GM12872 (cell line): Measurements from ENCODE around the gene PLCB1.

Experiments used
- CTCF ChIP-seq: IDR thresholded peaks from 3 replicates; pipeline ENCODE4 v1.5.1; 2011; ENCODE audit warnings: low read depth, mild to moderate bottlenecking, low read length, moderate library complexity; ENCODE audit not compliant: insufficient read depth

PLCB1 gene

DNA sequence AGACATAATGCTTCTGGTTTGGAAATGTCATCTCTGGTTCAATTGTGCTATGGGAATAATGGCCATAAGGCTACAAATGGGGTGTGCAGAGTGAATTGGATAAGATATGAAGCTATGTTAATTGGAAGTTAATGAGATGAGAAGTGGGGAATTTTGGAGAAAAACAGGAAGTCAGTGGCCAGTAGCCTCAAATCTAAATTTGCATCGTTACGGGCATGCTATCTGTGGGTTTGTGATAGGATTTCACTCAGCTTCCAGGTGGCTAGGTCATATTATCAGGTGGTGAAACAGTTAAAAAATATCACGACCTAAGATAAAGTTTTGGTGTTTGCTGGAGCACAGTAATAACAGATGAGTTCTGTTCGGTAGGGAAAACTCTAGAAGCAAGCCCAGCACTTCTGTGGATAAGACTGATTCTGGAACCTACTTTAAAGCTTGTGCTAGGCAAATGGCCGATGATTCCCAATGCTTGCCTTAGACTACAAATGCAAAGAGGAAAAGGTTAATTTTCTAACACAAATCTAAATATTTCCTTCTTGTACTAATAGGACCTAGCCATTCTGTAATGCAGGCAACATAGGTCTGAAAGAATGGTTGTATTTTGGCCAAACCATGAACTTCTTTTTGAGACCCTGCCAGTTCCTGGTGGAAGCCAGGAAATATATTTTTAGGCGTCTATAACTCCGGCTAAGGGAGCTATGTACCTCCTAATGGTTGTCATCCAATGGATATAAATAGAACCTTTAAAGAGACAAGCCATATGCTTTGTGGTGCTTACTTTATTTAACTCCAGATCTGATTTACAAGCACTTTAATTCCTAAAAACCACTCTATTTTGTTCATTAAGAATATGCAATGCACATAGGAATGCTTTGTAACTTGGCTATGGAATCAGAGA, 111.0 kb downstream of the PLCB1 start:
- no peak for TF ChIP-seq CTCF

DNA sequence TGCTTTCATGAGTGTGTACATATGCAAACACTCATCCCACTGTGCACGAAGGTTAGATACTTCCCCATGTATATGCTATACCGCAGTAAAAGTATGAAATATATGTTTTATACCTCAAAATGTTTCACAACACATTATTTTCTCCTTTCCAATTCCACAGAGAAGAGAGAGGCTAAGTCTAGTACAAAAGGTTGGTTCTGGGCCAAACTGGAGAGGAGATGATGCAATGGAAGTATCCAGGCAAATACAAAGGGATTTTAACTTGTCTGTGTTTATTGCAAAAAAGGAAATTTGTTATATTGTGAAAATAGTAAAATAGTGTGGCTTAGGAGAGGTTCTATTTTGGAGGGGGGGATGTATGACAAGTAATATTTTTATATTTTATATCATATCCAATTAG, 112.6 kb downstream of the PLCB1 start:
- TF ChIP-seq CTCF, result no peak

GRCh38 chr20:8246153-8246552, 114.1 kb downstream of the PLCB1 start:
- TF ChIP-seq CTCF, result no peak

DNA sequence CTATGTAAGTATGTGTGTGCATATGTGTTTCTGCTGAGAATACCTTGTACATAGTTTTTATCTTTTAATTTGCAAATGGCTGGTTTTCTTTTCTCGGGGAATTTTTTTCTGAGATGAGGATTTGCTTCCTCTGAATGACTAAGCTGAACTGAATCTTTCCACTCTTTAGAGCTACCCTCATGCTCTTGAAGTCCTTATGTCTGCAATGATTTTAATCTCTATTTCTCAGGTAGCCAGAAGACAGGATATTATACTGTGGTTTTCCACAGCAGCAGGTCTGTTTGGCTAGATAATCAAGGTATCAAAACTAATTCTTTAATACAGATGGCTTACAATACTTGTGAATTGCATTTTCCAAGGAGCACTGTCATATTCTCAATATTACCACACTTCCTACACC, 114.7 kb downstream of the PLCB1 start:
- no peak for TF ChIP-seq CTCF

DNA sequence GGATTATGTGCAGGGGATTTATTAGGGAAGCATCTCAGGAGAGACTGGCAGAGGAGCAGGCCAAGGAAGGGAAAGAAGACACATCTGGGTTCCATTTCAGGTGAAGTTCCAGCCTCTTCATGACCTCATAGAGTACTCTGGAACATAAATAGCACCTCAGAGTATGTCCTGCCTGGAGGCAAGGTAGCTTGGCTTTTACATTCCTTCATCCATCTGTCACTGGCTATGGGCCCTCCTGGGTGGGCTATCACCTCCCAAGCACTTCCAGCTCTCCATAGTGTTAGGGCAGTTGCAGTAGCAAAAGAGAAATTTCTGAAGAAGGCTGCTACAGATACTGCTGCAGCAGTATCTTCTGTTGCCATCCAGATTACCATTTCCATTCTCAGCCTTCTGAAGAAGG, 116.0 kb downstream of the PLCB1 start:
- no peak for TF ChIP-seq CTCF

GRCh38 chr20:8249634-8250033, 117.6 kb downstream of the PLCB1 start:
- TF ChIP-seq CTCF, result no peak

DNA sequence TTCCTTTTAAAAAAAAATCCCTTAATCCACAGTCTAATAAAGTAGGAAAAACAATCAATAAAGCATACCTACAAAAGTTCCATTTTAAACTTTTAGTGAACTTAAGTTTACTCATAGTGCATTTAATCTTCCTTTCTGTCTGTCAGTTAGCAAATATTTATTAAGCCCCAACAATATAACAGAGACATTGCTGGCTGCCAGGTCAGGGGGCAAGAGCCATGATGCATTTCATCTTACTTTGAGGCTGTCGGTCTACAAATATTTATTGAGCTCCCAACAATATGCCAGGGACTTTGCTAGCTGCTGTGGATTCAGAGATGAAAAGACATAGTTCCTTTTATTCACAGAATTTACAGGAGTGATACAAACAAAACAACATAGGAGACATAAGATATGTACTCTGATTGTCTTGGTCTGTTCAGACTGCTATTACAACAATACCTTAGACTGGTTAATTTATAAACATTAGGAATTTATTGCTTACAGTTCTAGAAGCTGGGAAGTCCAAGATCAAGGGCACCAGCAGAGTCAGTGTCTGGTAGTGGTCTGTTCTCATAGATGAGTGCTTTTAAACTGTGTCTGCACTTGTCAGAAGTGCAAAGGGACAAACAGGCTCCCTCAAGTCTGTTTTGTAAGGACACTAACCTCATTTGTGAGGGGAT, 118.6 kb downstream of the PLCB1 start:
- no peak for TF ChIP-seq CTCF
